MM.1S (cell line): ENCODE results near the gene LHX4.

ENCODE experiments used
- DNase-seq: peaks from one replicate; pipeline ENCODE4 v3.0.0-alpha.2; 2015
- H2AFZ ChIP-seq: fragments of 300-600 bp; sonication (generic); 2 replicates; pipeline ENCODE4 v1.6.0; 2016; ENCODE audit warnings: antibody characterized with exemption, low read length
- H3F3A ChIP-seq: fragments of 300-600 bp; sonication (generic); 2 replicates; pipeline ENCODE4 v1.6.1; 2016; ENCODE audit warnings: mild to moderate bottlenecking, antibody characterized with exemption, low read length, moderate library complexity, mixed read lengths; ENCODE audit not compliant: insufficient read depth
- H3K27ac ChIP-seq: fragments of 300-600 bp; sonication (generic); 2 replicates; pipeline ENCODE4 v1.5.1; 2016; ENCODE audit warnings: mild to moderate bottlenecking, low read length
- H3K27me3 ChIP-seq: fragments of 300-600 bp; sonication (generic); replicated peaks from 2 replicates; pipeline ENCODE4 v1.6.0; 2016; ENCODE audit warnings: low read length; ENCODE audit not compliant: insufficient read depth
- H3K36me3 ChIP-seq: fragments of 300-600 bp; sonication (generic); replicated peaks from 2 replicates; pipeline ENCODE4 v1.6.1; 2016; ENCODE audit warnings: mild to moderate bottlenecking, low read length, mixed read lengths; ENCODE audit not compliant: insufficient read depth
- H3K4me1 ChIP-seq: fragments of 300-600 bp; sonication (generic); 2 replicates; pipeline ENCODE4 v1.6.1; 2016; ENCODE audit warnings: low read length, mixed read lengths
- H3K4me2 ChIP-seq: fragments of 300-600 bp; sonication (generic); 2 replicates; pipeline ENCODE4 v1.6.0; 2016; ENCODE audit warnings: low read depth, low read length
- H3K4me3 ChIP-seq: fragments of 300-600 bp; sonication (generic); 2 replicates; pipeline ENCODE4 v1.5.1; 2016; ENCODE audit warnings: low read length, mixed read lengths
- H3K79me2 ChIP-seq: fragments of 300-600 bp; sonication (generic); 2 replicates; pipeline ENCODE4 v1.6.1; 2016; ENCODE audit warnings: mixed run types, low read length, mixed read lengths
- H3K9ac ChIP-seq: fragments of 300-600 bp; sonication (generic); 2 replicates; pipeline ENCODE4 v1.6.1; 2016; ENCODE audit warnings: low read length, mixed read lengths
- H3K9me2 ChIP-seq: fragments of 300-600 bp; sonication (generic); replicated peaks from 2 replicates; pipeline ENCODE4 v1.6.1; 2016; ENCODE audit warnings: mild to moderate bottlenecking, low read length, mixed read lengths; ENCODE audit not compliant: insufficient read depth
- H3K9me3 ChIP-seq: fragments of 300-600 bp; sonication (generic); replicated peaks from 2 replicates; pipeline ENCODE4 v1.6.1; 2016; ENCODE audit warnings: mild to moderate bottlenecking, low read length, mixed read lengths; ENCODE audit not compliant: insufficient read depth
- H4K20me1 ChIP-seq: fragments of 300-600 bp; sonication (generic); 2 replicates; pipeline ENCODE4 v1.6.1; 2016; ENCODE audit warnings: mild to moderate bottlenecking, low read length, moderate library complexity, mixed read lengths; ENCODE audit not compliant: insufficient read depth
- EZH2 ChIP-seq: fragments of 300-600 bp; sonication (generic); optimal IDR thresholded peaks from 2 replicates; pipeline ENCODE3; 2017; ENCODE audit warnings: low read depth, mild to moderate bottlenecking, antibody characterized with exemption, low read length, mixed read lengths
- EZH2phosphoT487 ChIP-seq: fragments of 300-600 bp; sonication (generic); IDR thresholded peaks from 2 replicates; pipeline ENCODE4 v1.6.1; 2018; ENCODE audit warnings: antibody characterized with exemption, low read length
- TF ChIP-seq, protein P1 (sequence below): fragments of 300-600 bp; sonication (generic); IDR thresholded peaks from 2 replicates; pipeline ENCODE4 v1.5.1; 2016; ENCODE audit warnings: antibody characterized with exemption, low read length, mixed read lengths

Gene LHX4

DNA sequence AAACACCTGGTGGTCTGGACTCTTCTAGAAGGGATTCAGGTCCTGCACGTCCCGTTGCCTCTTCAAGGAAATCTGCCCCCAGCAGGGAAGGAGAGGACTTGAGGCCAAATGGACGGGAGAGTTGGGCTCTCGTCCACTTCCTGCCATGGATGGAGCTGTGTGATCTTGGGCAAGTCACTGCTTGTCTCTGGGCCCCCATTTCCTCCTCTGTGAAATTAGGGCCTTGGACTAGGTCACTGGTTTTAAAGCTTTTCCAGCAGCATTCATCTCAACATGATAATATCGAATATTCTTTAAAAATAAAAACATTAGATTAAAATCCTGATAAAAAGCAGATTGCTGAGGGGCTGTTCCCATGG is 26.9 kb downstream of the LHX4 start:
- Histone ChIP-seq H3K4me1 (no peaks in the 10 kb centered on the region), H2AFZ (no peak overlapping the region), H3K9ac (no peak overlapping the region), H3K4me2 (no peak overlapping the region), H3K4me3 (no peak overlapping the region), H3K79me2 (no peaks in the 10 kb centered on the region), H3F3A (no peaks in the 10 kb centered on the region), H4K20me1 (no peaks in the 10 kb centered on the region), H3K27me3 (no peaks in the 10 kb centered on the region), H3K36me3 (no peaks in the 10 kb centered on the region), H3K9me2 (no peaks in the 10 kb centered on the region), H3K27ac (no peak overlapping the region), H3K9me3 (no peaks in the 10 kb centered on the region)
- DNase-seq: no peak
- TF ChIP-seq EZH2 (no peak), EZH2phosphoT487 (no peak)
- TF ChIP-seq, protein P1, sequence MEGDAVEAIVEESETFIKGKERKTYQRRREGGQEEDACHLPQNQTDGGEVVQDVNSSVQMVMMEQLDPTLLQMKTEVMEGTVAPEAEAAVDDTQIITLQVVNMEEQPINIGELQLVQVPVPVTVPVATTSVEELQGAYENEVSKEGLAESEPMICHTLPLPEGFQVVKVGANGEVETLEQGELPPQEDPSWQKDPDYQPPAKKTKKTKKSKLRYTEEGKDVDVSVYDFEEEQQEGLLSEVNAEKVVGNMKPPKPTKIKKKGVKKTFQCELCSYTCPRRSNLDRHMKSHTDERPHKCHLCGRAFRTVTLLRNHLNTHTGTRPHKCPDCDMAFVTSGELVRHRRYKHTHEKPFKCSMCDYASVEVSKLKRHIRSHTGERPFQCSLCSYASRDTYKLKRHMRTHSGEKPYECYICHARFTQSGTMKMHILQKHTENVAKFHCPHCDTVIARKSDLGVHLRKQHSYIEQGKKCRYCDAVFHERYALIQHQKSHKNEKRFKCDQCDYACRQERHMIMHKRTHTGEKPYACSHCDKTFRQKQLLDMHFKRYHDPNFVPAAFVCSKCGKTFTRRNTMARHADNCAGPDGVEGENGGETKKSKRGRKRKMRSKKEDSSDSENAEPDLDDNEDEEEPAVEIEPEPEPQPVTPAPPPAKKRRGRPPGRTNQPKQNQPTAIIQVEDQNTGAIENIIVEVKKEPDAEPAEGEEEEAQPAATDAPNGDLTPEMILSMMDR: no peak

DNA sequence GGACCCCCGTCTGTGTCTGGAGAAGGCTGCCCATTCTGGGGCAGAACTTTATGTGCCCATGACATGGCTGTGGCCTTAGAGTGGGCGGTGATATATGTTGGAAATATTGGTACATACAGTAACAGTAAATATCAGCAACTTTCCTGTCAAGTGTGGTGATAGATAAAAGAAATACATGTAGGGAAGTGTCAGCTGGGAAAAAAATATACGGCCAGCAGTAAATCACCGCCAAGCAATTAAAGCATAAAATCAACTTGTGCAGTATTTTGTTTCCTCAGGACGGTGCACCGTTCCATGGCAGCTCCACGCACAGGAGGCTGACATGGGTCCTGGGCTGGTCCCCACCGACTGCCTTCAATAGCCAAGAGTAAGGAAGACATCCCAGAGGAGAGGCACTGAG is 27.4 kb downstream of the LHX4 start:
- TF ChIP-seq EZH2phosphoT487 (no peak), EZH2 (no peak)
- TF ChIP-seq, protein P1: no peak
- H4K20me1 ChIP-seq: no peaks in the 10 kb centered on the region
- no peaks in the 10 kb centered on the region for H3K4me1 ChIP-seq
- no peak overlapping the region for H3K9ac ChIP-seq
- DNase-seq: no peak
- H3K79me2 ChIP-seq: no peaks in the 10 kb centered on the region
- no peak overlapping the region for H2AFZ ChIP-seq
- no peaks in the 10 kb centered on the region for H3K36me3 ChIP-seq
- H3K4me3 ChIP-seq: no peak overlapping the region
- H3K9me2 ChIP-seq: no peaks in the 10 kb centered on the region
- H3K9me3 ChIP-seq: no peaks in the 10 kb centered on the region
- H3F3A ChIP-seq: no peaks in the 10 kb centered on the region
- H3K27ac ChIP-seq: no peak overlapping the region
- H3K27me3 ChIP-seq: no peaks in the 10 kb centered on the region
- no peak overlapping the region for H3K4me2 ChIP-seq

DNA sequence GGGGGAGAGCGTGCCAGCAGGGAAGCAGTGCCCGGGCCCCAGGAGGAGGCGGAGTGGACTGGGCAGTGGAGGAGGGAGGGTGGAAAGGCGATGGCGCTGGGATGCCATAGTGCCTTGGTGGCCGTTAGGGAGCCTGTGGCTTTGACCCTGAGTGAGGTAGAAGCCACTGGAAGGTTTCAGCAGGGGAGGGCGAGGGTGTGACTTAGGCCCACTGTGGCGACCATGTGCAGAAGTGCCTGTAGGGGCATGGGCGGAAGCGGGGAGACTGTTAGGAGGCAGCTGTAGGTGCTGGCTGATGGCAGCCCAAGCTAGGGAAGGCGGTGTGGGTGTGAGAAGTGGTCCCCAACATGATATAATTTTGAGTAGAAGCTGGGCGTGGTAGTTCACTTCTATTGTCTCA is 28.2 kb downstream of the LHX4 start:
- Histone ChIP-seq H3K4me1 (no peaks in the 10 kb centered on the region), H3K27ac (no peak overlapping the region), H4K20me1 (no peaks in the 10 kb centered on the region), H2AFZ (no peak overlapping the region), H3K27me3 (no peaks in the 10 kb centered on the region), H3K9ac (no peak overlapping the region), H3K4me3 (no peak overlapping the region), H3K4me2 (no peak overlapping the region), H3K79me2 (no peaks in the 10 kb centered on the region), H3K9me2 (no peaks in the 10 kb centered on the region), H3F3A (no peaks in the 10 kb centered on the region), H3K9me3 (no peaks in the 10 kb centered on the region), H3K36me3 (no peaks in the 10 kb centered on the region)
- no peak for TF ChIP-seq EZH2phosphoT487
- TF ChIP-seq EZH2: no peak
- TF ChIP-seq, protein P1: no peak
- no peak for DNase-seq
